Measurements from ENCODE around the gene RPRD1A.
"Not testable (repeated sequence)": the region's sequence is repeated elsewhere in the genome, so short reads cannot be mapped to it uniquely, and the experiment has no call there.

The RPRD1A gene

DNA sequence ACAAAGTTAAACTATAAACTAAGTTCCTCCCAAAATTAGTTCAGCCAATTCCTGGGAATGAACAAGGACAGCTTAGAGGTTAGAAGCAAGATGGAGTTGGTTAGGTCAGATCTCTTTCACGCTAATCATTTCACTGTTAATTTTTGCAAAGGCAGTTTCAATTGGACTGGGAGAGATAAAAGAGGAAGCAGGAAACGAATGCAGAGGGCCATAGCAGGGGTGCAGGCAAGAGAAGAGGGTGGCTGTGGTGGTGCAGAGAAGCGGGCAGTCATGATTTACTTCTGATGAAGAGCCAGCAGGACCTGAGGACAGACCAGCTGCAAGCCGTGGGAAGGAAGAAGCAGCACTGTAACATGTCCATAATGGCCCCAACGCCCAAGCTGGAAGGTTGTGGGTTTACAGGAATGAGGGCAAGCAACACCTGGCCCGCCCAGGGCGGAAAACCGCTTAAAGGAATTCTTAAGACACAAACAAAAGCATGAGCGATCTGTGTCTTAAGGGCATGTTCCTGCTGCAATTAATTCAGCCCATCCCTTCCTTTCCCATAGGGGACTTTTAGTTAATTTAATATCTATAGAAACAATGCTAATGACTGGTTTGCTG, 99.0 kb downstream of the RPRD1A start:
- no peak for DNase-seq (ENCODE audit: low spot score)

- DNase-seq (ENCODE audit: low spot score), result not testable (repeated sequence)
These were observed 99.5 kb downstream of the RPRD1A start for GRCh38 chr18:35967866-35968265.

DNA sequence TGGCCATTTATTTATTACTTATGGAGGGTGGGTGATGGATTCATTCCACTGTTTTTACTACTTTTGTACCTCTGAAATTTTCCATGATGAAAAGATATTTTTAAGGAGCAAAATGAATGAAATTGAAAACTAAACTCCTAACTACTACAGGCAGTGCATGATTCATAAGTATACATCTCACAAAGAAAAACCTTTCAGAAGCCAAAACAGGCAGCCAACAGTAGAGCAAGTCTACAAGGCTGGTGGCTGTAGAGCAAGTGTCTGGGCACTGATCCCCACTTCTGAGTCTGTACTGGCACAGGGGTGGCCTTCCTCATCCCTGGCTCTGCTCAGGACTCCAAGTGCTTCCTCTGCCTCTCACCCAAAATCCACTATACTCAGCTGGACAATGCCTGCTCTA, 103.0 kb downstream of the RPRD1A start:
- no peak for DNase-seq (ENCODE audit: low spot score)

GRCh38 chr18:35962320-35962719, 105.0 kb downstream of the RPRD1A start:
- DNase-seq (ENCODE audit: low spot score), result no peak

DNA sequence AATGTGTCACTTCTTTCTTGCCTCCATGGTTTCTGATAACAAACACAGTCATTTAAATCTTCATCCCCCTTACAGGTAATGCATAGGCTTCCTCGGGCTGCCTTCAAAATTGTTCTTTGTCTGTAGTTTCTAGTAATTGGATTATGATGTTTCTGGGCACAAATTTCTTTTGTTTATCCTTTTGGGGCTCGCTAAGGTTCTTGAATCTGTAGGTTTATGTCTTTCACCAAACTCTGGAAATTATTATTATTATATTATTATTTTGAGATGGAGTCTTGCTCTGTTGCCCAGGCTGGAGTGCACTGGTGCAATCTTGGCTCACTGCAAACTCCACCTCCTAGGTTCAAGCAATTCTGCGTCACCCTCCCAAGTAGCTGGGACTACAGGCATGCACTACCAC, 111.1 kb downstream of the RPRD1A start:
- DNase-seq (ENCODE audit: low spot score), result no peak

DNA sequence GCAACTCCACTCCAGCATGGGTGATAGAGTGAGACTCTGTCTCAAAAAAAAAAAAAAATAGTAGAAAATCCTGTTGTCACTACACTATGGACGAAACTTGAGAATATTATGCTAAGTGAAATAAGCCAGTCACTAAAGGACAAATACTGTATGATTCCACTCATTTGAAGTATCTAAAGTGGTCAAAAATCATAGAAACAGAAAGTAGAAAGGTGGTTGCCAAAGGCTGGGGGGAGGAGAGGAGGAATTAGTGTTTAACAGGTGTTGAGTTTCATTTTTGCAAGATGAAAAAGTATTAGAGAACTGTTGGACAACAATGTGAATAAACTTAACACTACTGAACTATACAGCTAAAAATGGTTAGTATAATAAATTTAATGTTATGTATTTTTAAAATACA, 113.7 kb downstream of the RPRD1A start:
- no peak for DNase-seq (ENCODE audit: low spot score)

DNA sequence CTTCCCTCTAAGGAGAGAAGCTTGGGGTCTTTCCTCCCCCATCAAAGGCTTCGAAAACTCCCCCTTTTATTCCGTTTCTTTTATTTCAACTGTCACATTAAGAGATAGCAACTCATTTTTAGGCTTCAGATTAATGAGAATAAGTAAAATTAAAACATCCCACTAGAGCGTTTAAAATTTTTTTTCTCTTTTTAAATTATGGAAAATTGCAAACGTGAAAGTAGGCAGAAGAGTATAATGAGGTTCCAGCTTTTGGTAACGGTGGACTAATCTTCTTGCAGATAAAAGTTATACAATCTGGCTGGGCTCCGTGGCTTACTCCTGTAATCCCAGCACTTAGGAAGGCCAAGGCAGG, 116.8 kb downstream of the RPRD1A start:
- DNase-seq (ENCODE audit: low spot score), result no peak

DNA sequence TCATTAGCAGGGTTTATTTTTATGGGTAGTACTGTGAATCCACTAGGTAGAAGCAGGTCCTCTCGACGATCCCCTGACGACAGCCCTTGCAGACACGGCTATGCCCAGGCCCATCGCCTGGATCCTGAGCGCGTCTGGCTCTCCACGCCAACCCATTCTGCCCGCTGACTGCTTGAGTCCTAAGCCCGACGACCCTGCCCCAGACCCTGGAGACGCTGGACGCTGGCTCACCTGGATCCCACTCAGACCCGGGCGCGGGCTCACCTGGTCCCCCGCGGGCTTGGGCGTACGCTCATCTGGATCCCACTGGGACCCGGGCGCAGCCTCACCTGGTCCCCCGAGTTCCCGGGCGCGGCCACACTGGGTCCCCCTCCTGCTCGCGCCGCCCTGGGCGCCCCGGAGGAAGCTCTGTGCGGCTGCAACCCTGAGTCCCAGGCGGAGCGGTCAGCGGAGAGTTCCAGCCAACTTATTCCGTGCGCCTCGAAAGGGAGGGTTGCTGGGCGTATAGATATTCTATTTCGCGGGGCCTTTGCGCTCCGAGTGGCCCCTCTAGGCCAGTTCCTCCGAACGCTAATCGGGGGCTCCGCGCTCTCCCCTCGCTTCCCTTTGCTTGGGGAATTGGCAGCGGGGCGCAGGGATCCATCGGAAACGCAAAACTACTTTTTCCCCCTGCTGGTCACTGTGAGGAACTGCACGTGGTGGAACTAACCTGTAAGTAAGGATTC, 117.3 kb downstream of the RPRD1A start:
- DNase-seq (ENCODE audit: low spot score), result peak; percentile 62

- no peak for DNase-seq (ENCODE audit: low spot score)
These were observed 118.3 kb downstream of the RPRD1A start for GRCh38 chr18:35949090-35949489.

- no peak for DNase-seq (ENCODE audit: low spot score)
These were observed 119.3 kb downstream of the RPRD1A start for GRCh38 chr18:35948080-35948479.

GRCh38 chr18:35942661-35943060, 124.7 kb downstream of the RPRD1A start:
- DNase-seq (ENCODE audit: low spot score), result no peak

DNA sequence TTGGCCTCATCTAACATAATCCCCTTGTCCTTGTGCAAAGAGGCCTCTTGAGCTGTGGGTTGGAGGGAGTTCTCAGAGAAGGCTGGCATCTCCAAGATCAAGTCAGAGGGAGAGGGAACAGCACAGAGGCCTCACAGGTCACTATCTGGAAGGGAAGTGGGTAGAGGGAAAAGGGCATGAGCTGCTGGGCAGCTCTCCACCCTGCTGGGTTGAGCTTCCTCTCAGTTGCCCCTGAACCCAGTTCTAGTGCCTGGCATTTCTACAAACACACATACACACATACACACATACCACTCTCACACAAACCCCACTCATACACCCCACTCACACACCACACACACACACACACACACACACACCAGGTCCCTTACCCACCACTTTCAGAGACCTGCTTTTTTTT, 125.2 kb downstream of the RPRD1A start:
- DNase-seq (ENCODE audit: low spot score), result no peak

- DNase-seq (ENCODE audit: low spot score), result no peak
These were observed 126.1 kb downstream of the RPRD1A start for GRCh38 chr18:35941299-35941698.

Measured in globus pallidus (tissue), 1 donor.